Testis (tissue), 3 donors: ENCODE measurements around the gene INSIG1. TPM values are rescaled to one million over a fixed set of nuclear protein-coding genes. Genes with fewer than 3 reads are reported as not detected.

Experiments used
- DNase-seq: peaks from one replicate; pipeline ENCODE4 v3.0.0-alpha.2; 2019
- H3K27ac ChIP-seq, 2 donors: fragments of 200-600 bp; sonication (generic); one replicate each; pipeline ENCODE4 v1.5.1; 2019
- H3K27me3 ChIP-seq: fragments of 200-600 bp; sonication (generic); one replicate; pipeline ENCODE4 v1.5.1; 2019
- H3K36me3 ChIP-seq: fragments of 200-600 bp; sonication (generic); one replicate; pipeline ENCODE4 v1.5.1; 2017; ENCODE audit warnings: low read depth; ENCODE audit errors: missing control alignments
- H3K4me1 ChIP-seq: fragments of 200-600 bp; sonication (generic); one replicate; pipeline ENCODE4 v1.5.1; 2019
- H3K4me3 ChIP-seq, 2 donors: fragments of 200-600 bp; sonication (generic); one replicate each; pipeline ENCODE4 v1.5.1; 2017 to 2019
- H3K9me3 ChIP-seq: fragments of 200-600 bp; sonication (generic); one replicate; pipeline ENCODE4 v1.5.1; 2017
- CTCF ChIP-seq, 3 experiments: fragments of 450-650 bp in 2 of 3; fragments of 200-600 bp in 1 of 3; sonication (generic) in 1 of 3; IDR thresholded peaks; one replicate each; pipeline ENCODE4 v1.5.1; 2016 to 2019; ENCODE audit warnings: antibody characterized with exemption in 3 of 3, mild to moderate bottlenecking in 2 of 3, moderate library complexity in 1 of 3
- POLR2A ChIP-seq: fragments of 450-650 bp; IDR thresholded peaks from one replicate; pipeline ENCODE4 v1.6.1; 2017; ENCODE audit warnings: antibody characterized with exemption, mild to moderate bottlenecking, moderate library complexity
- WGBS, 2 donors: methylation state at CpG; one replicate each; pipeline ENCODE4 v1.1.5; 2018; 5-methylcytosine and 5-hydroxymethylcytosine counted together
- intact Hi-C: fragments of 100-400 bp; cut with DNase I; formaldehyde crosslinking; loops from one replicate; pipeline ENCODE4 v1.15.1; 2023; ENCODE audit warnings: low total_unique reads
- polyA plus RNA-seq: library from polyadenylated mRNA; stranded (reverse); fragments of 350-450 nt; fragmentation: Illumina TruSeq; extraction: RNeasy Lipid Tissue Mini Kit (QIAGEN cat#74804); gene quantifications from one replicate; pipeline ENCODE4 v1.2.3, GENCODE V29; 2014; ENCODE audit warnings: low read depth, low replicate concordance; ENCODE audit not compliant: insufficient read depth
- total RNA-seq, 2 donors: library from RNA; depleted of rRNA; stranded (reverse); fragments of >200 nt; gene quantifications; one replicate each; pipeline ENCODE4 v1.2.3, GENCODE V29; 2016

Gene INSIG1
- total and polyA plus RNA-seq, 3 donors from 2014 or later = 52.7 to 118 (median 89.7) TPM

GRCh38 chr7:155259866-155260497 lies 37.7 kb upstream of the INSIG1 start:
- Histone ChIP-seq H3K36me3 (no peaks in the 10 kb centered on the region), H3K4me3 (no peak overlapping the region), H3K27me3 (no peaks in the 10 kb centered on the region), H3K4me1 (peaks cover 22% of the 10 kb centered on the region), H3K27ac (no peak overlapping the region), H3K9me3 (no peaks in the 10 kb centered on the region)
- no peak for TF ChIP-seq CTCF (IDR thresholded peaks at IDR 0.05)
- TF ChIP-seq POLR2A = no peak
- DNase-seq = no peak
- WGBS, 2 donors = 85 to 100% methylated on average over 8 to 12 of the region's 13 CpGs
- intact Hi-C loops = no loop called here

- no peaks in the 10 kb centered on the region for H3K9me3 ChIP-seq
- H3K27me3 ChIP-seq = no peaks in the 10 kb centered on the region
- H3K36me3 ChIP-seq = no peaks in the 10 kb centered on the region
- H3K4me3 ChIP-seq = no peak overlapping the region
- DNase-seq = no peak
- 89 to 92% methylated on average over 13 of the region's 13 CpGs for WGBS, 2 donors
- H3K4me1 ChIP-seq = peaks cover 22% of the 10 kb centered on the region
- TF ChIP-seq POLR2A = no peak
- no peak overlapping the region for H3K27ac ChIP-seq
- intact Hi-C loops = no loop called here
Observed at GRCh38 chr7:155260498-155260872, 37.2 kb upstream of the INSIG1 start.

- no peak for DNase-seq
- H3K27ac ChIP-seq = no peak overlapping the region
- WGBS, 2 donors = 90 to 92% methylated on average over 19 to 21 of the region's 21 CpGs
- peaks cover 19% of the 10 kb centered on the region for H3K4me1 ChIP-seq
- no peaks in the 10 kb centered on the region for H3K27me3 ChIP-seq
- intact Hi-C loops = no loop called here
- no peak overlapping the region for H3K4me3 ChIP-seq
- H3K36me3 ChIP-seq = no peaks in the 10 kb centered on the region
- H3K9me3 ChIP-seq = no peaks in the 10 kb centered on the region
- TF ChIP-seq CTCF (IDR thresholded peaks at IDR 0.05) = no peak
- TF ChIP-seq POLR2A = no peak
Observed at GRCh38 chr7:155261031-155261985, 36.4 kb upstream of the INSIG1 start.

DNA sequence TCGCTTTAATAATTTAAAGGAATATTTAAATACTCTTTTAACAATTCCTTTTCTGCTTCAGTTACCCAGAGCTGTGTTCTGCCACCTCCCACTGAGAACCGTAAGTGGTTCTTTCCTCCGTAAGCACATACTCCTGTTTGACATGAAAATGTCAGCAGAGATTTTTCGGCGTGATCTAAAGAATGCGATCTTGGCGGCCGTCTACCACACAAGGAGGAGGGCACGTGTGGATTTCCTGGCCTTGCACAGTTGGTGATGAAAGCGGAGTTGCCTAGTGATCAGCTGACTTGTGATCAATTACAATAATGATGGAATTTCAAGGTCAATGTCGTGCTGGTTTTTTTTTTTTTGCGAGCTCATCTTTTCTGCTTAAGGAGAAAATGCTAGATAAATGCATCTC lies 35.6 kb upstream of the INSIG1 start:
- Histone ChIP-seq H3K4me1 (peaks cover 12% of the 10 kb centered on the region), H3K27ac (no peak overlapping the region), H3K9me3 (no peaks in the 10 kb centered on the region), H3K36me3 (no peaks in the 10 kb centered on the region), H3K27me3 (no peaks in the 10 kb centered on the region), H3K4me3 (no peak overlapping the region)
- DNase-seq = no peak
- TF ChIP-seq CTCF (IDR thresholded peaks at IDR 0.05) (no peak), POLR2A (no peak)
- 69 to 76% methylated on average over 12 of the region's 12 CpGs for WGBS, 2 donors
- intact Hi-C loops = no loop called here

DNA sequence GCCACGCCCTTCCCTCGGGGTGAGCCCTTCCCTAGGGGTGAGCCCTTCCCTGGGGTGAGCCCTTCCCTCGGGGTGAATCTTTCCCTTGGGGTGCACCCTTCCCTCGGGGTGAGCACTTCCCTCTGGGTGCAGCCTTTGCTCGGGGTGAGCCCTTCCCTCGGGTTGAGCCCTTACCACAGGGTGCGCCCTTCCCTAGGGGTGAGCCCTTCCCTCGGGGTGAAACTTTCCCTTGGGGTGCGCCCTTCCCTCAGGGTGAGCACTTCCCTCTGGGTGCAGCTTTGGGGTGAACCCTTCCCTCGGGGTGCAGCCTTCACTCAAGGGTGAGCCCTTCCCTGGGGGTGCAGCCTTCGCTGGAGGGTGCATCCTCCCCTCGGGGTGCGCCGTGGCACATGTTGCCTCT lies 34.6 kb upstream of the INSIG1 start:
- Histone ChIP-seq H3K36me3 (no peaks in the 10 kb centered on the region), H3K4me1 (peaks cover 2% of the 10 kb centered on the region), H3K27me3 (no peaks in the 10 kb centered on the region), H3K27ac (no peak overlapping the region), H3K4me3 (no peak overlapping the region), H3K9me3 (no peaks in the 10 kb centered on the region)
- intact Hi-C loops = no loop called here
- no peak for DNase-seq
- TF ChIP-seq POLR2A (no peak), CTCF (IDR thresholded peaks at IDR 0.05) (no peak)
- WGBS, 2 donors = 81 to 88% methylated on average over 14 of the region's 14 CpGs
